HTERT RPE-1 (cell line): ENCODE measurements around the gene PLEKHS1.
"Not testable (repeated sequence)": the region's sequence is repeated elsewhere in the genome, so short reads cannot be mapped to it uniquely, and the experiment has no call there.

ENCODE experiments used
- in situ Hi-C: fragments of 300-500 bp; cut with MboI; formaldehyde crosslinking; loops from 4 replicates; pipeline ENCODE4 v1.14.3; 2020; ENCODE audit warnings: low sequenced_read_pairs

The PLEKHS1 gene

DNA sequence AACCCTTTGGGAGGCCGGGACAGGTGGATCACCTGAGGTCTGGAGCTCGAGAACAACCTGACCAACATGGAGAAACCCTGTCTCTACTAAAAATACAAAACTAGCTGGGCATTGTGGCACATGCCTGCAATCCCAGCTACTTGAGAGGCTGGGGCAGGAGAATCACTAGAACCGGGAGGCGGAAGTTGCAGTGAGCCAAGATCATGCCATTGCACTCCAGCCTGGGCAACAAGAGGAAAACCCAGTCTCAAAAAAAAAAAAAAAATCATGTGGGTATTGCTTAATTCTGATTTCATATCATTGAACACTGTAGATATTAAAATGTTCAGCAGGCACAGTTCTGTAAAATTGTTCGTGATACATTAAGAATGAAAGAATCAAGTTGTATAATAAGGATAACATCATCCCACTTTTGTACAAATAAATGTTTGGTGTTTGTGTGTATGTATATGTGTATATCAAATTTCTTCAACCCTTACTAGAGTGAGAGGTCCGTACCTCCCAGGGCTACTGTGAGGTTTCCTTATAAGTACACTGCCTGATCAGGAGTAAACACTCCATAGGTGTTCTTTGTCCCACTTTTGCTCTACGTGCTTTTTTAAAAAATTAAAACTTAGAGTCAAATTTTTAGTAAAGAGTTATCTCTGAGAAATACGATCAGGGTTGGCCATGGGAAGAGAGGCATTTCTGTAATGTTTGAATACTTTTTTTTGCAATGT is 31.7 kb downstream of the PLEKHS1 start:
- in situ Hi-C loops: no loop called here

- in situ Hi-C loops: no loop called here
Measured at GRCh38 chr10:113788604-113789083, 37.2 kb downstream of the PLEKHS1 start.

GRCh38 chr10:113791691-113792090 is 40.2 kb downstream of the PLEKHS1 start:
- in situ Hi-C loops: no loop called here

DNA sequence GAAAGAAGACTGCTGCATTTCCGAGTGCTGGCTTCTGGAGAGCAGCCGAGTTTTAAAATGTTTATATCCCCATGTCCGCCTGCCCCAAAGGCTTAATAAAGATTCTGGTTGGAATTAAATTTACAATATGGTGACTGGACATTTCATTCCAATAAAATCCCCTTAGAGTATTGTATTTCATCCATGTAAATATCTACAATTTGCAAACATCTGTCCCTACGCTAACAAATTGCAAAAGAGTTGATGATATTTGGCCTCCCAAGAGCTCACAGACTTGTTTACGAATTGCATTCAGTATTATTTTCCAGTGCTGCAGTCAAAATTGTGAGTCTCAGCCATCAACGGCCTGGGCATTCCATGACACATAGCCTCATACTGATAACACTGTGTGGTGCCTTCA is 50.1 kb downstream of the PLEKHS1 start:
- in situ Hi-C loops: no loop called here

DNA sequence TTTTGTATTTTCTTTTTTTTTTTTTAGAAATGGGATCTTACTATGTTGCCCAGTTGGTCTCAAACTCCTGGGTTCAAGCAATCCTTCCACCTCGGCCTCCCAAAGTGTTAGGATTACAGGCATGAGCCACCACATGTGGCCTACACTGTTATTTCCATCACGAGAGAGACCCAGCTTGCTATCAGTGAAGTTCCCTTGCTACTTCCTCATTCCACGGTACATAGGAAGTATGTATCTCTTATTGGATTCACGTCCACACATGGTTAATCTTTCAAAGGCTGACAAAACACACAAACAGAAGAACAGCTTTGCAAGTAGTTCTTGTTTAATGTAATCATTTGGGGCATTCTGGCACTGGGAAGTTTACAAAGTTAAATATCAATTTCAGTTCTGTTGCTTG is 51.5 kb downstream of the PLEKHS1 start:
- in situ Hi-C loops: no loop called here

DNA sequence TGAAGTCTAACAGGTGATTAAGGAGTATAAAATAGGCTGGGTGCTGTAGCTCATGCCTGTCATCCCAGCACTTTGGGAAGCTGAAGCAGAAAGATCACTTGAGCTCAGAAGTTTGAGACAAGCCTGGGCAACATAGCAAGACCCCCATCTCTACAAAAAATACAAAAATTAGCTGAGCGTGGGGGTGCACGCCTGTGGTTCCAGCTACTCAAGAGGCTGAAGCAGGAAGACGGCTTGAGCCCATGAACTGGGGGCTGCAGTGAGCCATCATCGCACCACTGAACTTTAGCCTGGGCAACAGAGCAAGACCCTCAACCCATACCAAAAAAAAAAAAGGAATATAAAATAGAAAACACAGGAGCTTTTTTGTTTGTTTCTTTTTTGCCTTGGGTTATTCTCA is 55.0 kb downstream of the PLEKHS1 start:
- in situ Hi-C loops: no loop called here

- in situ Hi-C loops: no loop called here
Measured at GRCh38 chr10:113808168-113808567, 56.7 kb downstream of the PLEKHS1 start.

DNA sequence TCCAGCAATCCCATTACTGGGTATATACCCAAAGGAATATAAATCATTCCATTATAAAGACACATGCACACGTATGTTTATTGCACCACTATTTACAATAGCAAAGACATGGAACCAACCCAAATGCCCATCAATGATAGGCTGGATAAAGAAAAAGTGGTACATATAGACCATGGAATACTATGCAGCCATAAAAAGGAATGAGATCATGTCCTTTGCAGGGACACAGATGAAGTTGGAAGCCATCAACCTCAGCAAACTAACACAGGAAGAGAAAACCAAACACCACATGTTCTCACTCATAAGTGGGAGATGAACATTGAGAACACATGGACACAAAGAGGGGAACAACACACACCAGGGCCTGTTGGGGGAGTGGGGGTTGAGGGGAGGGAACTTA is 63.2 kb downstream of the PLEKHS1 start:
- in situ Hi-C loops: not testable (repeated sequence)

DNA sequence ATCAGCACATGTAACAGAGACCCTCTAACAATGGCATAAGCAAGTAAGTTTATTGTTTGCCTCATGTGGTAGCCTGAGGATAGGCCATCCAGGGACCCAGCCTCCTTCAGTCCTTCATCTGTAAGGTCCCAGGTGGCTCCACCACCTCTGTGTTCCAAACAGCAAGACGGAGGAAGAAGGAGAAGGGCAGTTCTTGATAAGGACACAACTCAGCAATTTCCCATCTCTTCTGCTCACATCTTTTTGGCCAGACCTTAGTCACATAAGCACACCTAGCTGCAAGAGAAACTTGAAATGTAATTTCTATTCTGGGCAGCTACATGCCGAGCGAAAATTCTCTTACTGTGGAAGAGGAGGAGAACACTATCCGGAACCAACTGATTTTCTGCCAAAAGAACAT is 68.5 kb downstream of the PLEKHS1 start:
- in situ Hi-C loops: no loop called here

DNA sequence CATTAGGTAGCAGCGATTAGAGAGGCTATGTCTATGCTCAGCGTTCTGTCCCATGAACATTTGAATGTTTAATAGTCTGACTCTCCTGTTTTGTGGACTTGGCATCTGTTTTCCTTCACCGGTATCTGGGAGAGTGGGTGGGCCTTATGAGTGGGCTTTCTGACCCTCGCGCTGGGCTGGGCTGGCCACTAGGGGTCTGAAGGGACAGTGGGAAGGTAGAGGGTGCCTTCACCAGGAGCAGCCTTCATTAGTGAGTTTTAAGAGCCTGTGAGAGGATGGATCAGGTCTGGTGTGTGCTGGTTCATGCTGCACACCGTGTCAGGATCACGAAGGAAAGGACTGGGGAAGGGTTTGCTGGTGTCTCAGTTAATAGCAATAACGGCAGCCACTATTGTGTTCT is 69.0 kb downstream of the PLEKHS1 start:
- in situ Hi-C loops: no loop called here

DNA sequence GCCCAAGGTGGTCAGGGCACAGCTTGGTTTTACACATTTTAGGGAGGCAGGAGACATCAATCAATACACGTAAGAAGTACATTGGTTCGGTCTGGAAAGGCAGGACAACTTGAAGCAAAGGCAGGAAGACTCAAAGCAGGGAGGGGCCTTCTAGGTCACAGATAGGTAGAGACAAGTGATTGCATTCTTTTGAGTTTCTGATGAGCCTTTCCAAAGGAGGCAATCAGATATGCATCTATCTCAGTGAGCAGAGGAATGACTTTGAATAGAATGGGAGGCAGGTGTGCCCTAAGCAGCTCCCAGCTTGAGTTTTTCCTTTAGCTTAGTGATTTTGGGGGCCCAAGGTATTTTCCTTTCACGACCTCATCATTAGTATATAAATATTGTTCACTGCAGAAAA is 69.8 kb downstream of the PLEKHS1 start:
- in situ Hi-C loops: not testable (repeated sequence)

DNA sequence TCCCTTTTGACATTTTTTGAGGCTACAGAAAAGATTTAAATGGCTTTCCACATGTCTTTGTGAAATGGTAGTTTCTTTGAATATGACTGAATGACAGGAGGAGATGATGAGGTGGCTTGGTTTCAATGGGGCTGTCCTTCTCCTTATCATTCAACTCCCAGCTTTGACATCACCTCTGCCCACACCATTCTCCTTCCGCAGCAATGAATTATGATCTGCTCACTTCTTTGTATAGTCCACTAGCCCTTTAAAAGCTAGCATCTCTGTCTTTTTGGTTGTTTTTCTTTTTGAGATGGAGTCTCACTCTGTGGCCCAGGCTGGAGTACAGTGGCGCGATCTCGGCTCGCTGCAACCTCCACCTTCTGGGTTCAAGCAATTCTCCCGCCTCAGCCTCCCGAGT is 70.7 kb downstream of the PLEKHS1 start:
- in situ Hi-C loops: no loop called here

DNA sequence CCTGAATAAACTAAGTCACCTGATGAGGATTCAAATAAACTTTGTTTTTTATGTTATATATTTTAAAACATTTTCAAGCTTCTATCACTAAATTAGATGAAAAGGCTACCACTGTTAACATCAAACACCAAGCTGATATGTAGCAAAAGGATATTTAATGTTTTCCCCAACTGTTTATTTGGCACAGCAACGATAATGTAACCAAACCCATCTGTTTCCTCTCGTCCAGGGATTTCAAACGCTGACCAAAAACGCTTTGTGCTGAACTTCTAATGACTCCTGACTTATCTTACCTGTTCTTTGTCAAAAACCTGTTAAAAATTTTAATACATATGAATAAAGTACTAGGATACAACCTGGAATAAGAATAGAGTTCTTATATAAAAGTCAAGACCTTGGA is 71.9 kb downstream of the PLEKHS1 start:
- in situ Hi-C loops: no loop called here

DNA sequence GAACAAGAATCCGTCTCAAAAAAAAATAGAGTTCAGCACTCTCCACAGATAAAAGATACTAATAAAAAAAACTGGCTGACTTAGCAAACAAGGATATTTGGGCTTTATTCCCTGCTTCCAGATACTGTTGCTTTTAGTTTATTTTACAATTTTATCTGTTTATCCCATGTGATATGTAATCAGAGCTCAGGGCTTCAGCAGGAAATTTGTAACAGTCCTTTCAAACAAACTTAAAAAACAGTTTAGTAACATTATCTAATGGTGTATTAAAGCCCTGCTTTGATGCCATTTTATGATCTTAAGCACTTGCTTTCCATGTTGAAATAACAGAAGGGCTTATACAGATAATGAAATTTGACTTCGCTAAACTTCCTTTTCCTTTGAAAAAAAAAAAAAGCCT is 74.3 kb downstream of the PLEKHS1 start:
- in situ Hi-C loops: no loop called here

DNA sequence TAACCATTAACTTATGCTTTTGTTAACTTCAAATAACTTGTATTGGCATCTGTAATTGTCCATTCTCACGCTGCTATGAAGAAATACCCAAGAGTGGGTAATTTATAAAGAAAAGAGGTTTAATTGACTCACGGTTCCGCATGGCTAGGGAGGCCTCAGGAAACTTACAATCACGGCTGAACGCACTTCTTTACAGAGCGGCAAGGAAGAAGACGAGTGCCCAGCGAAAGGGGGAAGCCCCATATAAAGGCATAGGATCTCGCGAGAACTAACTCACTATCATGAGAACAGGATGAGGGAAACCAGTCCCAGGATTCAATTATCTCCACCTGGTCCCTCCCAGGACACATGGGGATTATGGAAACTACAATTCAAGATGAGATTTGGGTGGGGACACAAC is 77.1 kb downstream of the PLEKHS1 start:
- in situ Hi-C loops: not testable (repeated sequence)
